ENCODE results near the gene SPINT4.
"Not testable (repeated sequence)": the region's sequence is repeated elsewhere in the genome, so short reads cannot be mapped to it uniquely, and the experiment has no call there.

The SPINT4 gene

DNA sequence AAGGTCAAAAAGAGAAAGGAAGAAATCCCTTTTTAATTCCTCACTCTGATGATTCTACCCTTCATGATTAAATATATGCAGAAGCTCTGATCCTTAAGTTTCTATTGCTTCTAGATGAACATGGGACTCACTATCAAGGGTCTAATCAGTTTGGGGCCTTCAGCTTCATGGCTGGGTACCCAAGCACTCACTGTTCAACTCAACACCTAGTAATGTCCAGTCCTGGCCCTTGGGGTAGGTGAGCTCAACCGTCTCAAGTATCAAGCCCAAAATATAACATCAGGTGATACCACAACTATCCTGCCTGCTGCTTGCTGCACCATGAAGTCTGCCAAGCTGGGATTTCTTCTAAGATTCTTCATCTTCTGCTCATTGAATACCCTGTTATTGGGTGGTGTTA is at the start of gene SPINT4:
Gene SPINT4, plus strand, starts transcription at position 301 of the 400 bp plus-strand sequence. Its CDS starts 21 bp downstream, at position 322.
- Histone ChIP-seq H3K36me3 (no peaks in the 10 kb centered on the region), H4K20me1 (no peaks in the 10 kb centered on the region), H3K4me1 (peaks cover 2% of the 10 kb centered on the region), H3K27ac (no peak within 1 kb of the TSS), H3K9ac (no peak within 1 kb of the TSS), H3K4me3 (no peak within 1 kb of the TSS), H3K9me3 (peaks cover 22% of the 10 kb centered on the region), H3K4me2 (no peak within 1 kb of the TSS), H3K27me3 (no peaks in the 10 kb centered on the region)
- TF ChIP-seq Cebpa-rat (IDR thresholded peaks at IDR 0.05) = no peak

DNA sequence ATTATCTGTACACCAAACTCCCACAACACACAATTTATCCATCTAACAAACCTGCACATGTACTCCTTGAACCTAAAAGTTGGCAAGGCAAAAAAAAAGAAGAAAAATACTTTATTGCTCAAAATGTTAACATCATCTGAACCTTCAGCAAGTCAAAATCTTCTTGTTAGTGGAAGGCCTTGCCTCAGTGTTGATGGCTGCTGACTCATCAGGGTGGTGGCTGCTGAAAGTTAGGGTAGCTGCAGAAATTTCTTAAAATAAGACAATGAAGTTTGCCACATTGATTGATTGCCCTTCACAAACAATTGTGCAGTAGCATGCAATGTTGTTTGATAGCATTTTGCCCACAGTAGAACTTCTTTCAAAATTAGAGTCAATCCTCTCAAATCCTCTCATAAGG is 49.4 kb upstream of the SPINT4 start:
- no peaks in the 10 kb centered on the region for H3K36me3 ChIP-seq

DNA sequence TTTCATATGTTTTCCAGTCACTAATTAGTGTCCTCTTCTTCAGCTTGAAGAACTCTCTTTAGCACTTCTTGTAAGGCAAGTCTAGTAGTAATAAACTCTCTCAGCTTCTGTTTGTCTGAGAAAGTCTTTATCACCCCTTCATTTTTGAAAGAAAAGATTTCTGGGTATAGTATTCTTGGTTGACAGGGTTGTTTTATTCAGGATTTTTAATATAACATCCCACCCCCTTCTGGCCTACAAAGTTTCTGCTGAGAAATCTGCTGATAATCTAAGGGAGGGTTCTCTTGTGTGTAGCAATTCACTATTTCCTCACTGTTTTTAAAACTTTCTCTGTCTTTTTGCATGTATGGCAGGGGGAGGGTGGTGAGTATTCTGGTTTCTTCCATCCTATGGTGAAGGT is 42.5 kb upstream of the SPINT4 start:
- Histone ChIP-seq H3K4me1 (peaks cover 15% of the 10 kb centered on the region), H3K4me2 (no peak overlapping the region), H3K27ac (no peak overlapping the region), H3K4me3 (no peak overlapping the region), H4K20me1 (no peaks in the 10 kb centered on the region), H3K36me3 (no peaks in the 10 kb centered on the region), H3K9ac (no peak overlapping the region), H3K27me3 (no peaks in the 10 kb centered on the region), H3K9me3 (peaks cover 41% of the 10 kb centered on the region)
- no peak for TF ChIP-seq Cebpa-rat (IDR thresholded peaks at IDR 0.05)

More for the DNA sequence above, 49.4 kb upstream of the SPINT4 start:
- Histone ChIP-seq H4K20me1 (no peaks in the 10 kb centered on the region), H3K4me1 (no peaks in the 10 kb centered on the region), H3K9ac (no peak overlapping the region), H3K27ac (no peak overlapping the region), H3K4me2 (no peak overlapping the region), H3K4me3 (no peak overlapping the region), H3K27me3 (no peaks in the 10 kb centered on the region), H3K9me3 (0 out of 2 replicates have a peak, but pooled peaks cover 4% of the 10 kb centered on the region)
- no peak for TF ChIP-seq Cebpa-rat (IDR thresholded peaks at IDR 0.05)

DNA sequence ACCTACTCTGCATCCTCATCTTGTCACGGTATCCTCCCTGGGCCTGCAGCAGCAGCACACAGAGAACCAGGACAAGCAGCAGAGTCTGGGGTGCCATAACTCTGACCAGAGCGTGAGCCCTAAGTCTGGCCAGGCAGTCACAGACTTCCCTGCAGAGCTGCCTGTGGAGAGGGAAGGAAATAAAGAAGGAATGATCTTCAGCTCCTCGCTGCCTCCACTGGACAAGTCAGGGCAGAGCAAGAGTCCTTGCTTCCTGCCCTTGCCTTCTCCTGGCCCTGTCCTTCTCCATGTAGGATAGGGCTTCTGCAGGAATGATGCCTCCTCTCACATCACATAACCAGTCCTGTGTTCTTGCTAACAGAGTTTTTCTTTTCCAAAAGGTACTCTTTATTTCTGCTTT is 36.3 kb upstream of the SPINT4 start:
- Histone ChIP-seq H3K9me3 (peaks cover 8% of the 10 kb centered on the region), H3K27me3 (no peaks in the 10 kb centered on the region), H3K4me3 (no peak overlapping the region), H3K4me1 (peaks cover 19% of the 10 kb centered on the region), H3K9ac (no peak overlapping the region), H3K27ac (no peak overlapping the region), H4K20me1 (no peaks in the 10 kb centered on the region), H3K36me3 (no peaks in the 10 kb centered on the region), H3K4me2 (no peak overlapping the region)
- no peak for TF ChIP-seq Cebpa-rat (IDR thresholded peaks at IDR 0.05)

DNA sequence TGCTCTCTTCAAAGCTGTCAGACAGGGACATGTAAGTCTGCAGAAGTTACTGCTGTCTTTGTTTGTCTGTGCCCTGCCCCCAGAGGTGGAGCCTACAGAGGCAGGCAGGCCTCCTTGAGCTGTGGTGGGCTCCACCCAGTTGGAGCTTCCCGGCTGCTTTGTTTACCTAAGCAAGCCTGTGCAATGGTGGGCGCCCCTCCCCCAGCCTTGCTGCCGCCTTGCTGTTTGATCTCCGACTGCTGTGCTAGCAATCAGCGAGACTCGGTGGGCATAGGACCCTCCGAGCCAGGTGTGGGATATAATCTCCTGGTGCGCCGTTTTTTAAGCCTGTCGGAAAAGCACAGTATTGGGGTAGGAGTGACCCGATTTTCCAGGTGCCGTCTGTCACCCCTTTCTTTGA is 28.8 kb upstream of the SPINT4 start:
- not testable (repeated sequence) for H3K4me2 ChIP-seq, H3K4me3 ChIP-seq, H3K9ac ChIP-seq, H3K36me3 ChIP-seq, H3K27ac ChIP-seq, H4K20me1 ChIP-seq, H3K27me3 ChIP-seq, H3K4me1 ChIP-seq, H3K9me3 ChIP-seq

DNA sequence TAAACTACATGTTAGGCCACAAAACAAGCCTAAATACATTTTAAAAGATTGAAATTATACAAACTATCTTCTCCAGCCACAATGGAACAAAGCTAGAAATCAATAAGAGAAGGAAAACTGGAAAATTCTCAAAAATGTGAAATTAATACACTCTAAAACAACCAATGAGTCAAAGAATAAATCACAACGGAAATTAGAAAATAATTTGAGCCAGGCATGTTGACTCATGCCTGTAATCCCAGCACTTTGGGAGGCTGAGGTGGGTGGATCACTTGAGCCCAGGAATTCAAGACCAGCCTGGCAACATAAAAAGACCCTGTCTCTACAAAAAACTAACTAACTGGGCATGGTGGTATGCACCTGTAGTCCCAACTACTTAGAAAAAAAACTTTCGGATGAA is 26.7 kb upstream of the SPINT4 start:
- H3K27me3 ChIP-seq = no peaks in the 10 kb centered on the region
- no peak overlapping the region for H3K4me3 ChIP-seq
- H3K9me3 ChIP-seq = no peaks in the 10 kb centered on the region; the same call in 1 of the 2 replicates
- no peak overlapping the region for H3K9ac ChIP-seq
- TF ChIP-seq Cebpa-rat (IDR thresholded peaks at IDR 0.05) = no peak
- H3K27ac ChIP-seq = no peak overlapping the region
- H4K20me1 ChIP-seq = no peaks in the 10 kb centered on the region
- H3K4me1 ChIP-seq = no peaks in the 10 kb centered on the region
- H3K36me3 ChIP-seq = no peaks in the 10 kb centered on the region
- H3K4me2 ChIP-seq = no peak overlapping the region

DNA sequence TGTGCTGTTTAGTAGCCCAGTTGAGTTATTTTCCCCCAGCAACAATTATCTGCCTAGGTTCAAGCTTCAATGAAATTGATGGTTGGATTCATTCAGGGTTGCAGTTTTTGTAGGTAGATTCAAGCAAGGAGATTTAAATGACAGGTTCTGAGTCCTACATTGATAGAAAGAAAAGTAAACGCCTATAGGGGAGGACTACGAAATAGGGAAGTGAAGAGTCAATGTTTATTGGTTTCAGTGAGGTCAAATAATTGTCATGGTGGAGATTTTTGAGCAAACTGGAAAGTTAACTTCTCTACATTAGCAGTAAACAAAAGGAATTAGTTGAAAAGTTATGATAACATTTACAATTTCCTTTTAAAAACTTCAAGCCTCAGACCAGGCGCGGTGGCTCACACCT is 21.0 kb upstream of the SPINT4 start:
- Histone ChIP-seq H3K36me3 (no peaks in the 10 kb centered on the region), H3K27me3 (no peaks in the 10 kb centered on the region), H3K9ac (no peak overlapping the region), H3K9me3 (no peaks in the 10 kb centered on the region), H3K27ac (no peak overlapping the region), H4K20me1 (no peaks in the 10 kb centered on the region), H3K4me2 (no peak overlapping the region), H3K4me1 (no peaks in the 10 kb centered on the region), H3K4me3 (no peak overlapping the region)
- TF ChIP-seq Cebpa-rat (IDR thresholded peaks at IDR 0.05) = no peak

DNA sequence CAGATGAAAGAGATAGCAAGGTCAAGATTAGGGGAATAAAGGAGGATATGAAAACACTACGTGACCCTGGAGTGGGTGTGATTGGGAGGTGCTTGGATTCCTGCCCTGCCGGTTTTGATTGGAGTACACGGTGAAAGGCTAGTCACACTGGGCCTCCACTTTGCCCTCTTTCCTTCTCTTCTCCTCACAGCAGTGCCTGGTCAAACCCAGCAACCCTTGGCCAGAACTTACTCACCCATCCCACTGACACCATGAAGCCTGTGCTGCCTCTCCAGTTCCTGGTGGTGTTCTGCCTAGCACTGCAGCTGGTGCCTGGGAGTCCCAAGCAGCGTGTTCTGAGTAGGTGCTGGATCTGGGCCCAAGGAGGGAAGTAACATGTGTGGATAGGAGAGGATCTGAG is 20.3 kb upstream of the SPINT4 start, which contains the start of gene WFDC13:
Gene WFDC13, plus strand, starts transcription at position 166 of the 400 bp plus-strand sequence. Its CDS starts 86 bp downstream, at position 252.
- Histone ChIP-seq H3K36me3 (no peaks in the 10 kb centered on the region), H3K9me3 (no peaks in the 10 kb centered on the region), H3K4me1 (no peaks in the 10 kb centered on the region), H3K9ac (no peak within 1 kb of the TSS), H3K4me3 (no peak within 1 kb of the TSS), H3K4me2 (no peak within 1 kb of the TSS), H3K27me3 (no peaks in the 10 kb centered on the region), H3K27ac (no peak within 1 kb of the TSS), H4K20me1 (no peaks in the 10 kb centered on the region)
- no peak for TF ChIP-seq Cebpa-rat (IDR thresholded peaks at IDR 0.05)

DNA sequence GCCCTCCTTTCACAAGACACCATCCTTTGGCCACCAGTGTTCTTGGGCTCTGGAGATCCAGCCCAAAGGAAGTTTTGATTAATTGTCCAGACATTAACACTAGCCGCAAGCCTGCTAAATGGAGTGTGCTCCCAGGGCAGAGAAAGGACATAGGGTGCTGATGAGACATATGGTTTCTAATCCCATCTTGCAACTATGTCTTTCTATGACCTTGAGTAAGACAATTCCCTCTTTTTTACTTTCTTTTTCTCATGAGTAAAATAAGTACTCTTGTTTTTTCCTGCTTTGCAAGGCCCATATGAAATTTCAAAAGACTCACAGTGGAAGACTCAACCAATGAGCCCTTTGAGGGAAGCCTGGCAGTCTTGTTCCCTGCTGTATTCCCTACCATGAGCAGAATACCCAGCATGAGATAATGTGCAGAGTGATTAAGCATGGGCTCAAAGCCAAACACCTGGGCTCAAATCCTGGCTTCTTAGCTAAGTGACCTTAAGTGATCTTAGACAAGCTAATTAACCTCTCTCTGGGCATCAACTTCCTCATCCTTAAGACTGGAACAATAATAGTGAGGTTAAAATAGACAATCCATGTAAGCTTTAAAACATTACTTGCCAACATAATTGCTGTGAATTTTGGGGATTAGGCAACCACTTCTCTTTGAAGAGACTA is 17.0 kb upstream of the SPINT4 start, which contains the start of gene WFDC10B:
Gene WFDC10B, minus strand, starts transcription at position 51 of the 669 bp plus-strand sequence. CDS start 19,027 bp downstream, outside the sequence.
- no peaks in the 10 kb centered on the region for H3K4me1 ChIP-seq
- TF ChIP-seq Cebpa-rat (IDR thresholded peaks at IDR 0.05) = no peak

DNA sequence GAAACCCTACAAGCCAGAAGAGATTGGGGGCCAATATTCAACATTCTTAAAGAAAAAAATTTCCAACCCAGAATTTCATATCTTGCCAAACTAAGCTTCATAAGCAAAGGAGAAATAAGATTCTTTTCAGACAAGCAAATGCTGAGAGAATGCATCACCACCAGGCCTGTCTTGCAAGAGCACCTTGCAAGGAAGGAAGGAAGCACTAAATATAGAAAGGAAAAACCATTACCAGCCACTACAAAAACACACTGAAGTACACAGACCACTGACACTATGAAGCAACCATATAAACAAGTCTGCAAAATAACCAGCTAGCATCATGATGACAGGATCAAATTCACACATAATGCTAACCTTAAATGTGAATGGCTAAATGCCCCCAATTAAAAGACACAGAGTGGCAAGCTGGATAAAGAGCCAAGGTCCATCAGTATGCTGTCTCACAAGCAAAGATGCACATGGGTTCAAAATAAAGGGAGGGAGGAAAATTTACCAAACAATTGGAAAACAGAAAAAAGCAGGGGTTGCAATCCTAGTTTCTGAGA is 5.9 kb upstream of the SPINT4 start:
- H3K36me3 ChIP-seq, H3K27me3 ChIP-seq, H4K20me1 ChIP-seq: not testable (repeated sequence)
- H3K4me1 ChIP-seq = peaks cover 37% of the 10 kb centered on the region
- peak overlapping the region; percentile 16; the same call in 1 of the 2 replicates for H3K4me3 ChIP-seq
- peak; percentile 54; the same call in 1 of the 2 replicates for TF ChIP-seq Cebpa-rat (IDR thresholded peaks at IDR 0.05)
- peak overlapping the region; percentile 77 for H3K4me2 ChIP-seq
- H3K9me3 ChIP-seq = peaks cover 27% of the 10 kb centered on the region
- peak overlapping the region; percentile 78 for H3K27ac ChIP-seq
- peak overlapping the region; percentile 42; the same call in 1 of the 2 replicates for H3K9ac ChIP-seq

More for the DNA sequence above, 17.0 kb upstream of the SPINT4 start, which contains the start of gene WFDC10B:
- no peaks in the 10 kb centered on the region for H4K20me1 ChIP-seq
- H3K4me3 ChIP-seq = no peak within 1 kb of the TSS
- no peaks in the 10 kb centered on the region for H3K9me3 ChIP-seq
- H3K4me2 ChIP-seq = no peak within 1 kb of the TSS
- no peak within 1 kb of the TSS for H3K27ac ChIP-seq
- H3K9ac ChIP-seq = no peak within 1 kb of the TSS
- H3K36me3 ChIP-seq = no peaks in the 10 kb centered on the region
- no peaks in the 10 kb centered on the region for H3K27me3 ChIP-seq
